ENCODE results near the gene CDH23. TPM values are rescaled to one million over a fixed set of nuclear protein-coding genes. Genes with fewer than 3 reads are reported as not detected.

Gene CDH23
- total RNA-seq, 4 donors from 2014 or later: 2.9 to 16.1 (median 5.9) TPM

DNA sequence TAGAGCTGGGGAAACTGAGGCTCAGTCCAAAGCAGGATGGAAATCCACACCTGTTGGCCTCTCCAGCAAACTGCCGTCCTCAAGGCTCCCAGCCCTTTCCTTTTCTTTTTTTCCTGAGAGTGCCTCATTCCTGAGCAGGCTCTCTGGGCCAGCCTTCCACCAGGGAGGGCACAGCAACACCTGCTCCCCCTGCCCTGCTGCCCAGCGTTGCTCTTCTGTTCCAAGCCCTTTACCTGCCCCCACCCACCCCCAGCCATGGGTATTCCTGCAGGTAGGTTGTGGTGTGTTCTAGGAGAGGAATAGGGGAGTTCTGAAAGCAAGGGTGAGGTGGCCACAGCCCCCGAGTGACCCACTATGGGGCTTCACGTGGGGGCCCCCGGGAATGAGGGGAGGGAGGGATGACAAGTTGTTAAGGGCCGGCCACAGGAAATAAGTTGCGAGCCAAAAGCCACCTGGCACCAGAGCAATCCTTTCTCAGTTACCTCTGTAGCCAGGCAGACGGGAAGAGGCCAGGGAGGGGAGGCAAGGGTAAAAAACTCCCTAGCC lies 357.3 kb downstream of the CDH23 start:
- Histone ChIP-seq H3K9me3 (no peaks in the 10 kb centered on the region), H3K36me3 (peaks cover 0 to 2% (median 0%) of the 10 kb centered on the region in 4 donors), H3K4me3 (no peak overlapping the region), H3K4me1 (peaks cover 25 to 72% (median 34%) of the 10 kb centered on the region in 4 donors), H3K27me3 (no peaks in the 10 kb centered on the region), H3K27ac (peak overlapping the region; percentile 56 to 84 (median 78))
- 58% methylated on average over 8 of the region's 8 CpGs; no CpG with 5 or more reads in 1 of the 2 donors for WGBS, 2 donors (ENCODE audit: low coverage in 1 of 2)
- TF ChIP-seq CTCF (IDR thresholded peaks at IDR 0.05): no peak
- no peak for TF ChIP-seq POLR2AphosphoS5 (IDR thresholded peaks at IDR 0.05)
- no peak for TF ChIP-seq POLR2A (IDR thresholded peaks at IDR 0.05)
- no peak for TF ChIP-seq EP300 (IDR thresholded peaks at IDR 0.05; ENCODE audit: low read depth)
- DNase-seq: no peak
- in situ Hi-C loops (cut with MboI; ENCODE audit: low pct_ligation_motif_present in 1 of 4, low pct_unique_long_range_greater_than_20kb in 1 of 4, low sequenced_read_pairs in 3 of 4): no loop called here
- intact Hi-C loops (cut with DNase I; ENCODE audit: low total_unique reads): no loop called here

DNA sequence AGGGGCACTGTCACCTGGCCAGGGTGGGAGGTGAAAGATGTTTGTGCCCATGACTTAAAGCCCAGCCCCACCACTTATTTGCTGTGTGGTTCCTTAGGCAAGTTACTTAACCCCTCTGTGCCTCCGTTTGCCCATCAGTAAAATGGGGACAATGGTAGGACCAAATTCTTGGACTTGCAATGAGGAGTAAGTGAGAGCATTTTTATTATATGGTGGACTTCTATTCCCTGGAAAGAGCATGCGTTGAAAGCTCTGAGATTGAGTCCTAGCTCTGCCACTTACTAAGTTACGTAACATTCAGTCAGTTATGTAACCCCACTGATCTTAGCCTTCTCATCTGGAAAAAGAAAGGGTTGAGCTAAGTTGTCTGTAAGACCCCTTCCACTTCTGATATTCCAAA lies 357.8 kb downstream of the CDH23 start:
- no peak for TF ChIP-seq POLR2A (IDR thresholded peaks at IDR 0.05)
- no peak for TF ChIP-seq CTCF (IDR thresholded peaks at IDR 0.05)
- TF ChIP-seq EP300 (IDR thresholded peaks at IDR 0.05; ENCODE audit: low read depth): no peak
- Histone ChIP-seq H3K4me3 (no peak overlapping the region), H3K4me1 (peaks cover 20 to 67% (median 29%) of the 10 kb centered on the region in 4 donors), H3K36me3 (peaks cover 0 to 6% (median 0%) of the 10 kb centered on the region in 4 donors), H3K9me3 (no peaks in the 10 kb centered on the region), H3K27ac (peak overlapping the region; percentile 56 to 84 (median 78)), H3K27me3 (no peaks in the 10 kb centered on the region)
- in situ Hi-C loops (cut with MboI; ENCODE audit: low pct_ligation_motif_present in 1 of 4, low pct_unique_long_range_greater_than_20kb in 1 of 4, low sequenced_read_pairs in 3 of 4) (no loop called here), intact Hi-C loops (cut with DNase I; ENCODE audit: low total_unique reads) (no loop called here)
- WGBS, 2 donors (ENCODE audit: low coverage in 1 of 2): 90% methylated on average over 3 of the region's 3 CpGs; no CpG with 5 or more reads in 1 of the 2 donors
- DNase-seq: no peak

DNA sequence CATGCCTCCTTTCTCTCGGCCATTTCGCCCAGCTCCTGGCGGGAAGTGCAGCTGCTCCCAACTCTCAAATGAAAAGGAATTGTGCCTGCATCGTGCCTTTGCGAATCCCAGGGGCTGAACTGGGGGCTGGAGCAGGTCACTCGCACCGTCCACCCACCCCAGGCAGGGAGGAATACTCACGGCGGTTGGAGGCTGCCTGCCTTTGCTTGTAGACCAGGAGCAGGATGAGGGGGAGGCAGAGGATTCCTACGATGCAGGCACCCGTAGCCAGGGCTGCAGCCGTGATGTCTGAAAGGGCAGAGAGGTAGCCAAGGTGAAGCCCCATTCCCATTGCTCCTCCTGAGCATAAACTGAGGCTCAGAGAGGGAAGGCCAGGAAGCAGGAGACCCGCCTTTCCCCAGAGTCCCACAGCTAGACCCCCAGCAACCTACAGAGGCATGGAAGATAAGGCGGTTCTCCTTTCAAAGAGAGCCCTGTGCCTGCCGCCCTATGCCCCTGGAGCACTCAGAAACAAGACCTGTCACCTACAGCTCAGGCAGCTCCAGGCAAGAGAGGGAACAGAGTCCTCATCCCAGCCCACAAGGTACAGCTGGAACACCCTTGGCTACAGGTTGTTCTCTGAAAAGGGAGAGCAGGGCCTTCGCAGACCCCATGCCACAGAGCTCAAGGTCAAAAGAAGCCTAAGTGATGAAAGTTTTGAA lies 358.6 kb downstream of the CDH23 start:
- no peaks in the 10 kb centered on the region for H3K9me3 ChIP-seq
- 93% methylated on average over 16 of the region's 16 CpGs; no CpG with 5 or more reads in 1 of the 2 donors for WGBS, 2 donors (ENCODE audit: low coverage in 1 of 2)
- peaks cover 0 to 6% (median 0%) of the 10 kb centered on the region in 4 donors for H3K36me3 ChIP-seq
- H3K4me1 ChIP-seq: peaks cover 20 to 63% (median 24%) of the 10 kb centered on the region in 4 donors
- intact Hi-C loops (cut with DNase I; ENCODE audit: low total_unique reads): no loop called here
- peak overlapping the region; percentile 56 to 84 (median 78) for H3K27ac ChIP-seq
- H3K27me3 ChIP-seq: no peaks in the 10 kb centered on the region
- DNase-seq: no peak
- no peak overlapping the region for H3K4me3 ChIP-seq
- TF ChIP-seq EP300 (IDR thresholded peaks at IDR 0.05; ENCODE audit: low read depth) (no peak), POLR2A (IDR thresholded peaks at IDR 0.05) (no peak), CTCF (IDR thresholded peaks at IDR 0.05) (no peak), POLR2AphosphoS5 (IDR thresholded peaks at IDR 0.05) (no peak)
- in situ Hi-C loops (cut with MboI; ENCODE audit: low pct_ligation_motif_present in 1 of 4, low pct_unique_long_range_greater_than_20kb in 1 of 4, low sequenced_read_pairs in 3 of 4): no loop called here

DNA sequence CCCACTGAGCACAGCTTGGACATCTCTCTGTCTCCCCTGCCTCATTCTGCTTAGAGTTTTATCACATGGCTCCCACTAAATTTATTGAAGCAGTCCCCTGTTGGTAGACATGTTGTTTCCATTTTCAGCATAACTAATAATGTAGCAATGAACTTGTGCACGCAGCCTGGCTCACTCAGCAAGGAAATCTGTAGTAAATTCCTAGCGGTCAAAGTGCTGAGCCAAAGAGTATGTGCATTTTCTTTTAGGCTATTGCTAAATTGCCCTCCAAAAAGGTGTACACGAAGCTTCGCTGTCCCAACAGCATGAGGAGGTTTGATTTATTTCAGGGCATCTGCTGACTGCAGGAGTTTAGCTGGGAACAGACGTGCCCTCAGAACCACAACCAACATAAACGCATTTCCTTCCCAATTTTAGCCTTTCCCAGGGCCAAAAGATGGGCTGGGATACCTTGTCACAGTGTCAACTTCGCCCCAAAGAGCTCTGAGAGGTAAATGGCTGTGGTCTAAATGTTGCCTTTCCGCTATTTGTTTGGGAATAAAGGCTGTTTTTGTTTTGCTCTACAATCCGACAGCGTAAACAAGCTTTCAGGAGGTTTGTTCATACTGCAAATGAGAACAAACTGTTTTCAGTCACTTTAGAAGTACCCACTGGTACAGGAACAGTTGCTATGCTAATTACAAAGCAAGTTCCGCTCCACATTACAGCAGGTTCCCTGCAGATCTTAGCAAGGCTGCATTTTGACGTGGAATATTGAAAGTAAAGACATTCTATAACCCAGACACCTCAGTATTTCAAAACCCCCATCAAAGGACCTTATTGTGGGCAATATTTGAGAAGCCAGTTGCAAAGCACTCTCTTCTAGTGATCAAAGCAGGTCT lies 359.8 kb downstream of the CDH23 start:
- DNase-seq: no peak
- no peaks in the 10 kb centered on the region for H3K27me3 ChIP-seq
- H3K4me1 ChIP-seq: peaks cover 22 to 67% (median 24%) of the 10 kb centered on the region in 4 donors
- H3K4me3 ChIP-seq: no peak overlapping the region
- TF ChIP-seq POLR2A (IDR thresholded peaks at IDR 0.05) (peak; percentile 13), POLR2AphosphoS5 (IDR thresholded peaks at IDR 0.05) (peak in 1 of 3 donors; percentile 23), CTCF (IDR thresholded peaks at IDR 0.05) (no peak), EP300 (IDR thresholded peaks at IDR 0.05; ENCODE audit: low read depth) (peak; percentile 45)
- no peaks in the 10 kb centered on the region for H3K9me3 ChIP-seq
- intact Hi-C loops (cut with DNase I; ENCODE audit: low total_unique reads): no loop called here
- WGBS, 2 donors (ENCODE audit: low coverage in 1 of 2): 63 to 65% methylated on average over 5 to 12 of the region's 12 CpGs
- H3K27ac ChIP-seq: peak overlapping the region; percentile 50 to 84 (median 78)
- in situ Hi-C loops (cut with MboI; ENCODE audit: low pct_ligation_motif_present in 1 of 4, low pct_unique_long_range_greater_than_20kb in 1 of 4, low sequenced_read_pairs in 3 of 4): no loop called here
- H3K36me3 ChIP-seq: peaks cover 0 to 6% (median 0%) of the 10 kb centered on the region in 4 donors

Data from transverse colon (tissue), 4 donors.